Dermis blood vessel endothelial cell (primary cell): ENCODE measurements around the gene KRT9. TPM values are rescaled to one million over a fixed set of nuclear protein-coding genes. Genes with fewer than 3 reads are reported as not detected.
"Not testable (repeated sequence)": the region's sequence is repeated elsewhere in the genome, so short reads cannot be mapped to it uniquely, and the experiment has no call there.

Experiments used
- DNase-seq: peaks from one replicate; pipeline ENCODE4 v3.0.0; 2010
- total RNA-seq: library from RNA; depleted of rRNA; stranded (reverse); fragments of >200 nt; gene quantifications from 2 replicates; pipeline ENCODE4 v1.2.3, GENCODE V29; 2014

KRT9 gene
- total RNA-seq, 1 donor from 2014 or later, result not detected

DNA sequence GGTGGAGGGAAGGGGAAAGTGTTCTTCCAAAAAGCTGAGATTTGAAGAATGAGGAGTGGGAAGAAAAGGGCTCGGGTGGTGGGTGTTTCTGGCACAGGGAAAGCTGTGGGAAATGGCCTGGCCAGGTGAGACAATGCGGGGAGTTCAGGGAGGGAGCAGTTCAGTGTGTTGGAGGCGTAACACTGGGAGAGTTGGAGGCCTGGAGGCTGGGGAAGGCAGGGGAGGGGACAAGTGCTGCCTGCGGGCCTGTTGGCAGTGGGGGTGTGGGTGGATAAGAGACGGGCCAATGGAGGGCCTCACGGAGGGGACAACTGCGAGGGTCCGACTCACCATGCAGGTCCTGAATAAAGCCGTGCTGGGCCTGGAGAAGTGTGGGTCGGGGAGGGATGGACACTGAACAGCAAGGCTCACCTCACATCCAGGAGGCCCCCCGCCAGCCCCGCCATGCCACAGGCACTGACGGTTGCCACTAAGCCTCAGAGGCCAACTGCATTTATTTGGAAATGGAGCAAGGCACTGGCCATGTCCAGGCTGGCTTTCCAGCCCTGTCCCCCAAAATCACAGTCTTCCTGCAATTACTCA lies 25.9 kb downstream of the KRT9 start:
- no peak for DNase-seq

DNA sequence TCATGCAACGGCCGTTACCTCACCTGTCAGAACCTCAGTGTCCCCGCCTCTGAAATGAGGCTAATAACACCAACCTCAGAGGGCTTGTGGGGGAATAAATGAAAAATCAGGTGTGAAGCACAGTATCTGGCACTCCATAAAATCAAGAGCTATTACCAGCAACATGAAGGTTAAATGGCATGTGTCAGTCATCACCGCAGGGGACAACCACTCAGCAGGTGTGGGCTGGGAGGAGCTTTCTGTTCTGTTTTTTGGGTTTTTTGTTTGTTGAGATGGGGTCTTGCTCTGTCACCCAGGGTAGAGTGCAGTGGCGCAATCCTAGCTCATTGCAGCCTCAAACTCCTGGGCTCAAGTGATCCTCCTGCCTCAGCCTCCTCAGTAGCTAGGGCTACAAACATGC lies 26.9 kb downstream of the KRT9 start:
- DNase-seq, result no peak

DNA sequence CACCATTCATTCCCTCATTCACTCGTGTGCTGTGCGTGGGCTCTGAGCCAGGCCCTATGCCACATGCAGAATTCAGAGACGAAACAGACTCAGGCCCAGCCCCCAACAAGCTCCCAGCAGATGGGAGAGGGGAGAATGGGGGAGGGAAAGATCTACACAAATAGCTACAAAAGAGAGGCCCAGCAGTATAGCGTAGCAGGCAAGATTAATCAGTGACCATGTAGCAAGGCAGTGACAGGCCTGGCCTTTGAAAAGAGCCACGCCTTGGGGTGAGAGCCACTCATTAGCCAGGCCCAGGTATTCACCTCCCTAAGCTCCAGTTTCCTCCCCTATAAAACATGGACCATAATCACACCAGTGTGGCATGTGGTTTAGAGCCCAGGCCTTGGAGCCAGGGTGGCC lies 27.4 kb downstream of the KRT9 start:
- no peak for DNase-seq

DNA sequence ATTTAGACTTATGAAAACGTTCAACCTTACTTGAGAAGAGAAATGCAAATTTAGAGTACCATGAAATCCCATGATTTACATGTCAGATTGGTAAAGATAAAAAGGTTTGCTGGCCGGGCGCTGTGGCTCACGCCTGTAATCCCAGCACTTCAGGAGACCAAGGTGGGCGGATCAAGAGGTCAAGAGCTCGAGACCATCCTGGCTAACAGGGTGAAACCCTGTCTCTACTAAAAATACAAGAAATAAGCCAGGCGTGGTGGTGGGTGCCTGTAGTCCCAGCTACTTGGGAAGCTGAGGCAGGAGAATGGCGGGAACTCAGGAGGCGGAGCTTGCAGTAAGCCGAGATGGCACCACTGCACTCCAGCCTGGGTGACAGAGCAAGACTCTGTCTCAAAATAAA lies 29.1 kb downstream of the KRT9 start:
- DNase-seq, result not testable (repeated sequence)

DNA sequence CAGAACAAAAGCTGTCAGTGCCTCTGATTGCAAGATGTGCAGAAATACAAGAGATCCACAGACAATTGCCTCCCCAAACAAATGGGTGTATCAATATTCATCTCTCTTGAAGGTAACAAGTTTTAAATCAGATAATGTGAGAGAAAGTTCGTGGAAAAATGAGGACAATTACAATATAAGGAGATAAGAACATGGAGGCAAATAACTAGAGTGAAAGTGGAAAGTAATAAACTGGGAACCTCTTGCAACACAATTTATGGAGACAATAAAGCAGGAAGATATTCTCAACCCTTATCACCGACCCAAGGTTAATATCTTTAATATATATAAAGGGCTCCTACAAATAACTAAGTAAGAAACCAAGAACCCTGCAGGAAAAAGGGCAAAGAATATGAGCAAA lies 29.5 kb downstream of the KRT9 start:
- DNase-seq, result no peak

DNA sequence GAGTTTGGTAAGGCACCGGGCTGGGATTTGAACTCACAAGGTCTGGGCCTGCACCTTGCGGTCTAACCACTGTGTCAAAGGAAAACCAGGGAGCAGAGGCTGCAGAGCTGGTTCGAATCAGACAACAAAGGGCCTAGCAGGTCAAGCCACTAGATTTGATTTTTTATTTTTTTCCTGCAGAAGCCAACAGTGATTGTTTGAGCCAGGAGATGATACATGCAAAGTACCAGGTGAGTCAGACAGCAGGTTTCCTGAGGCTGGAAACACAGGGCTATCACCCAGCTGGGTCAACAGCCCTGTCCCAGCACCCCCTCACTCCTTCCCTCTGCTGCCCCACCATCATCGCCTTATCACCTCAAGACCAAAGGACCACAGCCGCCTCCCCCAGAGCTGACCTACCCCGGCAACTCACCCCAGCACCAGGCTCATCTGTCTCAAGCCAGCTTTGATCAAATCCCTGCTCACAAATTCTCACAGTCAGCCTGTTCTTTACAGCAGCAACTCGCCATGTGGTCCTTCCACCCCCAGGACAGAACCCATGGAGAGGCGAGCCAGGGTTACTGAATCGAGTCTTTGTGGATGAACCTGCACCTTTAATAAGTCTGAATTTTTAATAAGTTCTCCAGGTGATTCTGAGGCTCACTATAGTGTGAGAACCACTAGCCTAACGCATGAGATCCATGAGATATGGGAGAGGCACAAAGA lies 30.8 kb downstream of the KRT9 start:
- DNase-seq, result peak; percentile 50

DNA sequence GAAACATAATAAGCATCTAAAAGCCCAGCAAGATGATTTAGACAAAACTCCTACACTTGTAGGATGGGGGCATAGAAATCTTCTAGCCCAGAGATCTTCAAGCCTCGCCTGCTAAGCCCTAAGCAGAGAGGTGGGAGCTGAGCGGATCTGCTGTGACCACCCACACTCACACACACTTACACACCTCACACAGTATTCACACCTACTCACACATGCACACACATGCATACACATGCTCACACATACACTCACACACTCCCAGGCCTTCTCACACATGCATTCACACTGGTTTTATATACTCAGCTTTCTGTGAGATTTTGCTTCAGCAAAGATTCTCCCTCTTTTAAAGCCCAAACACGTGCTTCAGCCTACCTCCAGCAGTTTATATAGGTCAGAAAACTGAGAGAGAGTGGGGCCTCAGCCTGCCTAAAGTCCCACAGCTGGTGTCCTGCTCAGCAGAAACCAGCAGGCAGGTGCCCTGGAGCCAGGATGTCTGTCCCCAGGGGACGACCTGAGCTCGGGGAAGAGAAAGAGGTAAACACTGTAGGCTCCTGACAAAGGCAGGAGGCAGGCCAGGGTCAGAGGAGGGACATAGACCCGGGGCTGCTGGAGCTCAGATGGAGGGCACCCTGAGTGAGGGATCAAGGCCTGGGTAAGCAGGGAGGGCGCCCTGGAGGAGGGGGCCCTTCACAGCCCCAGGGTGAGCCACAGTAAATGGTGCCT lies 31.7 kb downstream of the KRT9 start:
- no peak for DNase-seq

DNA sequence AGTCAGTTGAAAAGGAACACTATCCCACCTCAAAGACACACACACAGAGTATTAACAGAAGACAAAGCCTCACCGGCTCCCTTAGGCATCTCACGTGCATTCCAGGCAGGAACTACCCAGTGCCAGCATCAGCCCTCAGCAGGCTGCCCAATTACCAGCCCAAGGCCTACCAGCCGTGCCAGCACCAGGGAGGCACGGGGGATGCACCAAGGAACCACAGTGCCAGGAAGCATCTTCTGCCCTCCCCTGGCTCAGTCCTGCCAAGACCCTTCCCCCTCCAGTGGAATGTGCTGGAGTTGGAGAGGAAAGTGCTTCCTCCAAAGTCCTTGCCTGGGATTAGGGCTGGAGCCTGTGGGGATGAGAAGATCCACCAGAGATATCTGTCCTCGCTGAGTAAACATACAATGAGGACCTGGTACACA lies 32.8 kb downstream of the KRT9 start:
- DNase-seq, result no peak

DNA sequence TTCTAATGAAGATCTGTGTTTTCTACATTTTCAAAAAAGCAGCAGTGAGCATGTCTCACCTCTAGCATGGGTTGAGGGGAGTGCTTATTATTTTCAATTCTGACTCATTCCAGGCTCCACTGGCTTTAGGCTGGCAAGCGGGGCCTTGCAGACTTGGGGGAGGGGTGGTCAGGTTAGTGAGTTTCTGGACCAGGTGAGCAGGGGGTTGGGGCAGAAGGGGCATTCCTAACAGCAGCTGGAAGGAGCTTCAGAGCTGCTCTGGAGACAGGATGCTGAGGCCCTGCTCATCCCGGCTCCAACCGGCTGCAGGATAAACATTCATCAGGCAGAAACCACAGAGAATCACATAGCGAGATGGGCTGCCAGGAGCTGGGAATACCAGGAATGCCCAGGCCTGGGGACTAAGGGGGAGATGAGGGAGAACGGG lies 33.3 kb downstream of the KRT9 start:
- no peak for DNase-seq

DNA sequence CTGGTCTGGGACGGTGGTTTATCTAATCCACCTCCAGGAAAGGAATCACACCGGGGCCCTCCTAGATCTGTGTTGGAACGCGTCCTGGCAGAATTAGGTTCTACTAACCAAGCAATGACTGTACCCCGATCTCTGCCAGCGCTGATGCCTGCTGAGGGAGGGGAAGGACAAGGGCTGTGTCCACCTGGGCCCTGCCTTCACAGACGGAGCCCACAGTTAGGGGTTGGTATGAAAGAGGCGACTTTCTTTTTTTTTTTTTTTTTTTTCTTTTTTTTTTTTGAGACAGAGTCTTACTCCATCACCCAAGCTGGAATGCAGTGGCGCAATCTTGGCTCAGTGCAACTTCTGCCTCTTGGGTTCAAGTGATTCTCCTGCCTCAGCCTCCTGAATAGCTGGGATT lies 33.9 kb downstream of the KRT9 start:
- no peak for DNase-seq

DNA sequence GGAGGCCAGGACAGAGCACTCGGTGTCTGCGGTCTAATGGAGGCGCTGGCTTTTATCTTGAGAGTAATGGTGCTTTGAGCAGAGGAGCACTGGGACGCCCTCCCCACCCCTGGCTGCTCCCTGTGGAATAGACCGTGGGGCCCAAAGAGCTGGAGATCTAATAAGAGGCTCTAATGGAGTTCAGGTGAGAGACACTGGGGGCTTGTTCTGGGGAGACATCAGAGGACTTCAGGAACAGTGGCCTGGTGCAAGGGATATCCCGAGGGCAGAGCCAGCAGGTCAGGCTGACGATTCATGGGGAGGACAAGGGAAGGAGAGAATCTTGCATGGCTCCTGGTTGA lies 34.3 kb downstream of the KRT9 start:
- no peak for DNase-seq

DNA sequence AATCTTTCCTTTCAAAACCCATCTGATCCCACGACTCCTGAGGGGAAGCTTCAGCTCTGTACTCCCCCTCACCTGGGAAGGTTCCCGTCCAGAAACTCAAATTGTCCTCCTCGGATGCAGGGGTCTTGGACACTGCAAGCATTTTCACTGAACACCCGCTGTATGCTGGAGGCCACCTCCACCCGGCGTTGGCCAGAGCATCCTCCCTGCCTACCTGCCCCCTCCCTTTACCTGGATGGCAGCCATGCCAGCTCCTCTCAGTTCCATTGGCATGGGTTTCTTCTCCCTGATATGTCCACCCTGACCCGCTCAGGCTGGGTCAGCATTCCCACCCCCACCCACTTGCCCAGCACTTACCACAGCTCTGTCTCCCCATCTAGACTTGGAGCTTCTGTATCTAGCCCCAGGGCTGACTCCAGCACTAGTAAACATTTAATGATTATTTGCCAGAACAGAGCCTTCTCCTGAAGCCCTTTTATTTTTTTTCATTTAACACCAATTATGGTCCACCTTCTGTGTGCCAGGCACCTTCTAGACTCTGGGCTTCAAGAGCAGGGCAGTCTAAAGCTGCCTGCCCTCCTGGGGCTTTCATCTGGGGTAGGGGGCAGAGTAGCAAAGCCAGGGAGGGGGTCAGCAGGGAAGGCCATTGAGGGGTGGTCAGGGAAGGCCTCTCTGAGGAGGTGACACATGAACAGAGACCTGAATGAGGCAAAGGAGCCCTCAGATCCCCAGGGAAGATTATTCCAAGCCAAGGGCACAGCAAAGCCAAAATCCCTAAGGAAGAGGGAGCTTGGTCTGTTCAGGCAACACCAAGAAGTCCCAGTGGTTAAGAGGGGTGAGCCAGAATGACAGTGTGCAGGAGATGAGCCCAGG lies 34.9 kb downstream of the KRT9 start:
- DNase-seq, result no peak

DNA sequence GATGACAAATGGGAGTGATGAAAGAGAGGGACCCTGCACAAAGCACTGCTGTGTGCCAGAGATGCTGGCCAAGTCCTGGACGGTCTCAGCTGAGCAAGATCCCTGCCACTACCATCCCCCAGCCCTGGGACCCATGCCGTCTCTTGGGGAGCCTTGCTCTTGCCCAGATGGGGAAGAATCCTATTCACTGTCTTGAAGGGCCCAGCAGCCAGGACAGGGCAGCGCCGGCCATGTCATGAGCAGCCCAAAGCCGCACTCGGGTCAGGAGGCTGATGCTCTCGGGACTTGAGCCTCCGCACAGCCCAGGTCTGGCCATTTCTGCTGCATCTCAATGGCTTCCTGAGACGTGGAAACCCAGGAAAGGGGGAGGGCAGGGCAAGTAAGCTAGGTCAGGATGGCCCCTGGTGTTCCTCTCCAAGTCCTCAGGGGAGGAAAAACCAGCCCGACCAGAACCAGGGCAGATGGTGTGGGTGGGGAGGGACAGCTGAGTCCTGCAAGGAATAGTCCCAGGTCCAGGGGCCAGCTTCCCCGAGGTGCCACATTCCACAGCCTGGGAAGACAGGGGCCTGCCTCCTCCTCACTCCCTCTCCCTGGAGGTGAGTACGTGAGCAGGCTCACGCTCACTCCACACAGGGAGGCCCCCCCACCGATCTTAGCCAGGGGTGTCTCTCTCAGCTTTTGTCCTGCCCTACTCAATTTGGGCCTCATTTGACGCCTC lies 35.9 kb downstream of the KRT9 start:
- no peak for DNase-seq

DNA sequence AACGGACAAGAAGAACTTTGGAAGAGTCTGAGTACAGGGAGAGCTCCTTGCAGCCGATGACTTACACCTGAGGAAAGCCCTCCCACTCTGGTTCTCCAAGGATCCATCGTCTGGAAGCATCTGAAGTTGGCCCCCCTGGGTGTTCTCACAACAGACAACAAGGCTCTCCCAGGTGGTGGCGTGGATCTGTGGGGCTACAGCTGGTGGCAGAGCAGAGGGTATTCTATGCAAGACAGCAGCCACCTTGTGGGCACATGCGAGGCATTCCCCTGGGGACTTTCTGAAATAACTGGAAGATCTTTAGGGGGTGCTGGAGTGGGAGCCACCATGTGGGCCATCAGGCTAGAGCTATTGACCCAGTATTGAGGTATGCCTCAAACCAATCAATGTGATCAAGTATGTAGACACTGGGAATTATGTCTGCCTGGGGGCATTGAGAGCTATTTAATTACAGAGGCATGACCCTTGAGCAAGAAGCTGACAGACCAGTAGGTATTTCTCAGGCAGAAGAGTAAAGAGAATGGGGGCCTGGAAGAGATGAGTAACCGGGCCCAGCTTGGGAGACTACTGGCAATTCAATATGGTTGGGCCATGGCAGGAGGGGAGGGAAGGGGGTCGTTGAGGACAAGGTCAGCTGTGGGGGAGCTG lies 36.8 kb downstream of the KRT9 start:
- DNase-seq, result no peak

DNA sequence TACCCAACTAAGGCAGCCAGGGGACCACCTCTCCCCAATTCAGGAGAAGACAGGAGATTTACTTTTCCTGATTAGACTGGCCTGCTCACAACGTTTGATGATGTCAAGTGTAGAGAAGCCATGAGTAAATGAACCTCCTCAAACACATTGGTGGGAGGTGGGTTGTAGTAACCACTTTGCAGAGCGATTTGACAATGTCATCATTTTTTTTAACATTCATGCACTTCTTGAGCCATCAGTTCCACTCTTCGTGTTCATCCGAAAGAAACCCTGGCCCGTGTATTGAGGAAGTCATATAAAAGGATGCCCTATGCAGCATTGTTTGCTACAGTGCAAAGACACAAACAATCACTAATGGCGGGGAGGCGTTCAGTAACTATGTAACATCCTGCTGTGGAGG lies 38.2 kb downstream of the KRT9 start:
- DNase-seq, result no peak

DNA sequence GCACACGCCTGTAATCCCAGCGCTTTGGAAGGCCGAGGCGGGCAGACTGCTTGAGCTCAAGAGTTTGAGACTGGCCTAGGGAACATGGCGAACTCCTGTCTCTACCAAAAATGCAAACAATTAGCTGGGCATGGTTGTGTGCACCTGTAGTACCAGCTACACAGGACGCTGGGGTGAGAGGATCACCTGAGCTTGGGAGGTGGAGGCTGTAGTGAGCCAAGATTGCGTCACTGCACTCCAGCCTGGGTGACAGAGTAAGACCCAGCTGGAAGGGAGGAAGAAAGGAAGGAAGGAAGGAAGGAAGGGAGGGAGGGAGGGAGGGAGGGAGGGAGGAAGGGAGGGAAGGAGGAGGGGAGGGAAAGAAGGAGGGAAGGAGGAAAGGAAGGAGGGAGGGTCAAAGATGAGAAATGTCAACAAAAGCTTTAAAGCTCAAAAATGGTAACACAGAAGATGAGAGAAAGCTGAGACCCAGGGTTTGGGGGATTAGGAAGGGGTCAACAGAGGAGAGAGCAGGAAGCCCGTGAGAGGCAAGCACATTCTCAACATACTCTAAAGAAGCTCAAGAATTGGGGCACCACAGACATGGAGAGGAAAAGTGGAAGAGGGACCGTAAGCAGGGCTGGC lies 38.8 kb downstream of the KRT9 start:
- no peak for DNase-seq

DNA sequence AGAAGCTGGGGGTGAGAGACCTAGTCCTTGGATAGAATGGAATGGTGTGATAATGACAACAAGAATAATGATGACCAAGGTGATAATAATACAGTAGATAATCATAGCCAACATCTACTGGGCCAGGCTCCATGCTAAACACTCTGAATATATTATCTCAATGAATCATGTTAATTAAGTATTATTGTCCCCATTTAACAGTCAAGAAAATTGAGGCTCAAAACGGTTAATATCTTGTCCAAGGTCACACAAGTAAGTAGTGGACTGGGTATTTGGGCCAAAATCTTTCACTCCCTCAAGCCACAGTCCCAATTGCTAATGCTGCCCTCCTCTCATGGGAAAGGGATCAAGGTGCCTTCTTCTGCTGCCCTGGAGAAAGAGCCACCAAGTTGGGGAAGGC lies 39.9 kb downstream of the KRT9 start:
- no peak for DNase-seq

DNA sequence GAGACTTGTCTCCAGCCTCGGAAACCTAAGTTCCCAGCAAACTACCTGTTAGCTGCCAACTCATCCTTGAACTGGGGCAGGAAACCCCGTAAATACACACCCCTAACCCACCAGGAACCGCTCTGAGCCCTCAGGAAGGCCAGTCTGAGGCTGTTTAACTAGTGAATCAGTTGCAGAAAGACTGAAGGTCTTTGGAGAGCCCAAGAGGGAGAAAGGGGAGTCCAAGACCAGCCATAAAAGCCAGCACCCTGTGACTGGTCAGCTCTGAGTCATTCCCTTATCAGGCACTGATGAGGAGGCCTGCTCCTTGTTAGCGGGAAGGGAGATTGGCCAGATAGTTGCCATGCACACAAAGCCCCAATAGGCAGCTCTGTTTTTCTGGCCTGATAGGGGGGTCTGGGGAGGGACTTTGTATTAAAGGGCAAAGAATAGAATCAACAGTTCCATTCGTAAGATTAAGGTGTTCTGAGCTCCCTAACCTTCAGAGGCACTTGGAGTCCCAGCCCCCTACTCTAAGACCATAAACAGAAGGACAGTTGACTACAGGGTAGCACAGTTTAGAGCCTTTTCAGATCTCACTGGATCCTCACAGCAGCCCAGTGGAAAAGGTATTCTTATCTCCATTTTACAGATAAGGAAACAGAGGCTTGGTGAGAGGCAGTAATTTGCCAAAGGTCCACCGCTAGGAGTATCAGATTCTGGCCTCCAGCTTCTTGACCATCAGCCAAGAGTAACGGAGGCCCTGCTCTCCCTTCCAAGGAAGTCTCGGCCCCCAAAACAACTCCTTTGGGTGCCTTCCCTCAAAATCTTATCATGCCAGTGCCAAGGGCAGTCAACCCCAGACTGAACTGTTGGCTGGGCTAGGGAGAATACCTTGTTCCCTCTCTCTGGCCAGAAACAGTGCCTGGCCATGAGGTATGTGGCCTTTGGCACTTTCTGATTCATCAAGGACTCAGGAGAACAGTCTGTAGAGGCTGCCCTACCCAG lies 41.5 kb downstream of the KRT9 start:
- peak; percentile 91 for DNase-seq

DNA sequence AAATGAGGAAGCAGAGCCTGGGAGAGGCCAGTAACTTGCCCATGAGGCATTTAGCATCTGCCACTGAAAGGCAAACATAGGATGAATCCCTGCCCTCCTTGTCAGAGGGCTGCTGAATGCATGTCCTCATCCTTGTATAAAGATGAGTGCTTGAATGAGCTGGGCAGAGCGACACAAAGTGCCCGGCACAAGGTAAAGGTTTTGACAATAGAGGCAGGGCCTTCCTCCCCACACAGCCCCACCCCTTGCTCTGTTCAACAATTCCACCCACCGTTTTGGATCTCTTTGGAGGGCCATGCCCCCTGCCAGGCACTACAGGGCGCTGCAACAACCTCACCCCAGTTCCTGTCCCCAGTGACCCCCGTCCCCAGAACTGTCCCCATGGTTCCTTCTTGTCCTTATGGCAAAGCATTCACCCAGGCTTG lies 42.4 kb downstream of the KRT9 start:
- DNase-seq, result no peak

DNA sequence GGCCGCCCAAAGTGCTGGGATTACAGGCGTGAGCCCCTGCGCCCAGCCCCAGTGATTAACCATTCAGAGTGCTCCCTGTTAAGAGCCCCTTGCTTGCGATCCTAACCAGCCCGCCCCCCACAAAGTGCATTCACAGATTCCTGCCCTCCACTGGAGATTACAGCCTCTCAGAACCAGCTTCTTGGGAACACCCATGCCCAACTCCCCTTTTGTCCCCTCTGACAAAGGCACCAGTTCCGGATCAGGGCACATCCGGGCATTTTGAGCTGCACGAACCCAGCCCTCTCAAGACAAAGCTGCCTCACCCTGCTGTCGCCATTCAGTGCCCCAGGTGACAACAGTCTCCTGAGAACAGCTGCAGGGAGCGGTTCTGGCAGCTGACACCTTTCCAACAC lies 42.9 kb downstream of the KRT9 start:
- DNase-seq, result no peak
